Right ventricle myocardium inferior (tissue), 1 donor: Measurements from ENCODE around the gene PDE4C. TPM values are rescaled to one million over a fixed set of nuclear protein-coding genes. Genes with fewer than 3 reads are reported as not detected.

Experiments
- ATAC-seq: fragments of 200-7000 bp; cut with Tn5 transposase; one replicate; pipeline ENCODE4 v1.9.1; 2020; ENCODE audit warnings: mild to moderate bottlenecking, moderate library complexity
- DNase-seq: peaks from one replicate; pipeline ENCODE4 v3.0.0; 2021; ENCODE audit errors: missing footprints
- intact Hi-C: fragments of 100-400 bp; cut with DNase I; formaldehyde crosslinking; loops from one replicate; pipeline ENCODE4 v1.11.0; 2022
- total RNA-seq: library from RNA; stranded (reverse); fragmentation: NEBNext Ultra II Directional; extraction: Animal tissue kit (Norgen Biotek cat#: 25700); gene quantifications from one replicate; pipeline ENCODE4 v1.2.1, GENCODE V29; 2021
- donor health status: DM: no; HTN: yes; CAD: no; lungs with severe emphysema.

PDE4C gene
- total RNA-seq, 1 donor from 2014 or later, result 1.1 TPM

GRCh38 chr19:18183529-18183928 lies 42.7 kb downstream of the PDE4C start:
- ATAC-seq, result no peak
- intact Hi-C loops, result no loop called here
- DNase-seq, result no peak

- DNase-seq (no peak), ATAC-seq (no peak)
- intact Hi-C loops, result no loop called here
These were observed 46.3 kb downstream of the PDE4C start for GRCh38 chr19:18179957-18180356.

DNA sequence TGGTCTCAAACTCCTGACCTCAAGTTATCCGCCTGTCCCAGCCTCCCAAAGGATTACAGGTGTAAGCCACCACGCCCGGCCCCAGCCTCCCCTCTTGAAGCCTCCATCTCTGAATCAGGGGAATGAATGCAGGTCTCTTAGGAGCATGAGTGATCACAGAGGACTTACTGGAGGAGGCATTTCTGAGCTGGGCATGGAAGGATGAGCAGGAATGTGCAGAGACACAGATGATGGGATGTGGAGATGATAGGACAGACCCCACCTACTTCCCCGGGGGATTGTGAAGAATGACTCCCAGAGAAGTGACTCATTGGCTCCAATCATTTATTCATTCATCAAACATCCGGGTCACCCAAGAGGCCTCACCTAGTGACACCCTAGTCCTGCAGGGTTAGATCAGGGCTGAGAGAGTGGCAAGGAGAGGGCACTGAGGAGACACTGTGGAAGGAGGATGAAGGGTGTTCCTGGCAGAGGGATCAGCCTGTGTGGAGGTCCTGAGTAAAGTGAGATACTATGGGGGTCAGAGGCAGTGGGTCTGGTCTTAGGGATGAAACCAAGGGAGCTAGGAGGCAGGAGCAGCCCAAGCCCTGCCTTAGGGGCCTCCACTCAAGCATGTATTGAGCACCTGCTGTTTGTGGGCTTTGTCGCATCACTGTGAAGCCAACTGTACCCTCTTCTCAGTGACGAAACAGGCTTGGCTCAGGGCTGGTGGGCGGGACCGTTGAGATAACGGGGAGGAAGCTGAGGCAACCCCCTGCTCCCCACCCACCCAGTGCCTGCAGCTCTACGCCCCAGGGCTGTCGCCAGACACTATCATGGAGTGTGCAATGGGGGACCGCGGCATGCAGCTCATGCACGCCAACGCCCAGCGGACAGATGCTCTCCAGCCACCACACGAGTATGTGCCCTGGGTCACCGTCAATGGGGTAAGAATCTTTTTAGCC lies 49.6 kb downstream of the PDE4C start:
- intact Hi-C loops, result no loop called here
- no peak for DNase-seq
- no peak for ATAC-seq

- DNase-seq (no peak), ATAC-seq (no peak)
- intact Hi-C loops, result no loop called here
These were observed 51.3 kb downstream of the PDE4C start for GRCh38 chr19:18174983-18175382.

Other genes with a start within 250 kb of the PDE4C start
- gene ARRDC2, start 218.3 kb downstream of the PDE4C start, total RNA-seq, result 17.4 TPM
- gene IL12RB1, start 139.5 kb downstream of the PDE4C start, total RNA-seq, result 1.1 TPM
- 5.5 TPM for gene MAST3, start 128.7 kb downstream of the PDE4C start, total RNA-seq
- 21.7 TPM for gene PIK3R2, start 73.3 kb downstream of the PDE4C start, total RNA-seq
- gene IFI30, start 52.6 kb downstream of the PDE4C start, total RNA-seq, result 32.5 TPM
- gene MPV17L2, start 33.2 kb downstream of the PDE4C start, total RNA-seq, result 12.0 TPM
- 25.4 TPM for gene RAB3A, start 22.4 kb downstream of the PDE4C start, total RNA-seq
- gene IQCN, start 48.0 kb upstream of the PDE4C start, total RNA-seq, result 0.43 TPM
- gene JUND, start 55.2 kb upstream of the PDE4C start, total RNA-seq, result 113 TPM
- gene LSM4, start 96.6 kb upstream of the PDE4C start, total RNA-seq, result 106 TPM
- 29.3 TPM for gene PGPEP1, start 114.2 kb upstream of the PDE4C start, total RNA-seq
- 0.46 TPM for gene GDF15, start 159.7 kb upstream of the PDE4C start, total RNA-seq
- 5.0 TPM for gene LRRC25, start 171.2 kb upstream of the PDE4C start, total RNA-seq
- 36.2 TPM for gene SSBP4, start 193.0 kb upstream of the PDE4C start, total RNA-seq
- 26.0 TPM for gene ISYNA1, start 211.7 kb upstream of the PDE4C start, total RNA-seq